Measurements from ENCODE around the gene CDHR5.

The CDHR5 gene

GRCh38 chr11:643849-644738 is 19.3 kb upstream of the CDHR5 start:
- DNase-seq (ENCODE audit: low read depth), result no peak

GRCh38 chr11:643366-643765 is 18.6 kb upstream of the CDHR5 start:
- no peak for DNase-seq (ENCODE audit: low read depth)

- DNase-seq (ENCODE audit: low read depth), result no peak
Observed at GRCh38 chr11:641806-642370, 17.1 kb upstream of the CDHR5 start.

GRCh38 chr11:640021-640706 is 15.4 kb upstream of the CDHR5 start:
- DNase-seq (ENCODE audit: low read depth), result no peak

- DNase-seq (ENCODE audit: low read depth), result no peak
Observed at GRCh38 chr11:639332-639955, 14.7 kb upstream of the CDHR5 start.

GRCh38 chr11:638631-639331 is 14.0 kb upstream of the CDHR5 start:
- no peak for DNase-seq (ENCODE audit: low read depth)

- DNase-seq (ENCODE audit: low read depth), result no peak
Observed at GRCh38 chr11:637593-638521, 13.1 kb upstream of the CDHR5 start.

- no peak for DNase-seq (ENCODE audit: low read depth)
Observed at GRCh38 chr11:637333-637592, 12.5 kb upstream of the CDHR5 start.

- no peak for DNase-seq (ENCODE audit: low read depth)
Observed at GRCh38 chr11:636511-637332, 12.0 kb upstream of the CDHR5 start, which contains the start of gene DRD4. TSS of gene DRD4 (plus strand) at chr11:637269. CDS start at chr11:637305, 36 bp downstream.

- DNase-seq (ENCODE audit: low read depth), result no peak
Observed at GRCh38 chr11:635945-636510, 11.3 kb upstream of the CDHR5 start.

- no peak for DNase-seq (ENCODE audit: low read depth)
Observed at GRCh38 chr11:630871-631270, 6.1 kb upstream of the CDHR5 start.

- DNase-seq (ENCODE audit: low read depth), result no peak
Observed at GRCh38 chr11:629237-629583, 4.5 kb upstream of the CDHR5 start.

- no peak for DNase-seq (ENCODE audit: low read depth)
Observed at GRCh38 chr11:628056-628455, 3.3 kb upstream of the CDHR5 start.

- no peak for DNase-seq (ENCODE audit: low read depth)
Observed at GRCh38 chr11:627308-627576, 2.5 kb upstream of the CDHR5 start.

GRCh38 chr11:626475-627307 is 1.9 kb upstream of the CDHR5 start, which contains the start of gene SCT:
TSS of gene SCT (minus strand) at chr11:627181. CDS start at chr11:627143, 38 bp downstream.
- no peak for DNase-seq (ENCODE audit: low read depth)

GRCh38 chr11:625636-626268 is 997 bp upstream of the CDHR5 start:
- no peak for DNase-seq (ENCODE audit: low read depth)

GRCh38 chr11:623999-624704 is 603 bp downstream of the CDHR5 start:
- peak; percentile 69 for DNase-seq (ENCODE audit: low read depth)

- DNase-seq (ENCODE audit: low read depth), result no peak
Observed at GRCh38 chr11:623349-623869, 1.3 kb downstream of the CDHR5 start.
